ENCODE results near the gene TIGD6. TPM values are rescaled to one million over a fixed set of nuclear protein-coding genes. Genes with fewer than 3 reads are reported as not detected.

The TIGD6 gene
- total and polyA plus RNA-seq, 9 of the 15 experiments (the other 6 are each of a cell fraction or from before 2014, with no cell fraction given): 1.8 to 6.3 (median 3.9) TPM

DNA sequence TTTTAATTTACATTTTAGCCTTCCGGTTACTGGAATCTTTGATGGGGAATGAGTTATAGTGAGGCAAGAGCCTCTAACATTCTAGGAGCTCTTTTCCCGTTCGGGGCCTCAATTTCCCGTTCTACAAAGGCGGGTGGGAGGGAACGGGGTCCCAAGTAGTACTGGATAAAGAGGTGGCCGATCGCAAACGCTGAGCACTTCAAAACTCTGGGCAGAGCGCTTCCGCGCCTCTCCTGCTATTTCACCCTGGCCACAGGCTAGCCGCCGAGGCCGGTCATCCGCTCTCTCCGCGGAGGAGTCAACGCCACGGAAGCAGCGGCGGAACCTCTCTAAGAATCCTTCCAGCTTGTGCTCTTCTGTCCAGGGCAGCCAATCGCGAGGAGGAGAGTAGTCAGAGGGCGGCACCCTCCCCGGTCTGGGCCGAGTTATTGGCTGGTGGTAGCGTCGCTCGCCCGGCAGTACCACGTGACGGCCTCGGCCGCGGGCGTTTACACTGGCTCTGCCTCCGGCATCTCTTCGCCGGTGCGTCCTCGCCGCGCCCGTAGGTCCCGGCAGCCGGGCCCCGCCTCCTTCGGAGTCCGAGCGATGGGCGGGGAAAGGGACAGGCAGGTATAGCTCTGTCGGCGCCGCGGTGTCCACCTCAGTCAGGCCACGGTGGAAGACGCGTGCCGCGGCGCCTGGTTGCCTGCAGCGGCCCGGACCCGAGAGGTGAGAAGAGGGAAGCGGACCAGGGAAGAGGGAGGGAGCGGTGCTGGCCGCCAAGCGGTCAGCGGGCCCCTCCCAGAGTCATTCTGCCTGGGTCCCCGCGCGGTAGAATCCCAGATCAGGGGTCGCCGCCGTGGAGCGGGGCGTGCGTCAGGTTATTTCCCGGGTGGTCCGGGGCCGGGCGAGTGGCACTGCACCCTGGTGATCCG, 39.9 kb downstream of the TIGD6 start, which contains the start of gene SLC26A2 (continued):
- TF ChIP-seq NR2C2 (CRISPR knock-in tag; IDR thresholded peaks at IDR 0.05) (0 out of 2 replicates have a peak, but pooled peaks have one; percentile 44), NR2C2 (tag; IDR thresholded peaks at IDR 0.05) (no peak), HNRNPL (IDR thresholded peaks at IDR 0.05; ENCODE audit: low read depth, low read length) (0 out of 2 replicates have a peak, but pooled peaks have one; percentile 56), POLR2AphosphoS2 (IDR thresholded peaks at IDR 0.05; ENCODE audit: low read length) (peak; percentile 56; the same call in 1 of the 2 replicates), SRSF9 (IDR thresholded peaks at IDR 0.05; ENCODE audit: borderline replicate concordance, low read depth, low read length) (no peak), NFRKB (IDR thresholded peaks at IDR 0.05; ENCODE audit: low read depth) (peak; percentile 71; the same call in 1 of the 2 replicates), RFX7 (CRISPR knock-in tag; IDR thresholded peaks at IDR 0.05) (no peak), JUN (IDR thresholded peaks at IDR 0.05; ENCODE audit: borderline replicate concordance, low read depth, low read length) (no peak; the same call in 1 of the 2 replicates), JUN (CRISPR knock-in tag; IDR thresholded peaks at IDR 0.05; ENCODE audit: borderline replicate concordance) (peak; percentile 73; the same call in 1 of the 2 replicates), FOS (IDR thresholded peaks at IDR 0.05; ENCODE audit: extremely low read depth, insufficient read length) (peak; percentile 98), HDGF (IDR thresholded peaks at IDR 0.05) (no peak)
- TF ChIP-seq, protein P1, sequence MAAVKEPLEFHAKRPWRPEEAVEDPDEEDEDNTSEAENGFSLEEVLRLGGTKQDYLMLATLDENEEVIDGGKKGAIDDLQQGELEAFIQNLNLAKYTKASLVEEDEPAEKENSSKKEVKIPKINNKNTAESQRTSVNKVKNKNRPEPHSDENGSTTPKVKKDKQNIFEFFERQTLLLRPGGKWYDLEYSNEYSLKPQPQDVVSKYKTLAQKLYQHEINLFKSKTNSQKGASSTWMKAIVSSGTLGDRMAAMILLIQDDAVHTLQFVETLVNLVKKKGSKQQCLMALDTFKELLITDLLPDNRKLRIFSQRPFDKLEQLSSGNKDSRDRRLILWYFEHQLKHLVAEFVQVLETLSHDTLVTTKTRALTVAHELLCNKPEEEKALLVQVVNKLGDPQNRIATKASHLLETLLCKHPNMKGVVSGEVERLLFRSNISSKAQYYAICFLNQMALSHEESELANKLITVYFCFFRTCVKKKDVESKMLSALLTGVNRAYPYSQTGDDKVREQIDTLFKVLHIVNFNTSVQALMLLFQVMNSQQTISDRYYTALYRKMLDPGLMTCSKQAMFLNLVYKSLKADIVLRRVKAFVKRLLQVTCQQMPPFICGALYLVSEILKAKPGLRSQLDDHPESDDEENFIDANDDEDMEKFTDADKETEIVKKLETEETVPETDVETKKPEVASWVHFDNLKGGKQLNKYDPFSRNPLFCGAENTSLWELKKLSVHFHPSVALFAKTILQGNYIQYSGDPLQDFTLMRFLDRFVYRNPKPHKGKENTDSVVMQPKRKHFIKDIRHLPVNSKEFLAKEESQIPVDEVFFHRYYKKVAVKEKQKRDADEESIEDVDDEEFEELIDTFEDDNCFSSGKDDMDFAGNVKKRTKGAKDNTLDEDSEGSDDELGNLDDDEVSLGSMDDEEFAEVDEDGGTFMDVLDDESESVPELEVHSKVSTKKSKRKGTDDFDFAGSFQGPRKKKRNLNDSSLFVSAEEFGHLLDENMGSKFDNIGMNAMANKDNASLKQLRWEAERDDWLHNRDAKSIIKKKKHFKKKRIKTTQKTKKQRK (IDR thresholded peaks at IDR 0.05; ENCODE audit: borderline replicate concordance, low read depth, low read length): 0 out of 2 replicates have a peak, but pooled peaks have one; percentile 35
- TF ChIP-seq, protein P2, sequence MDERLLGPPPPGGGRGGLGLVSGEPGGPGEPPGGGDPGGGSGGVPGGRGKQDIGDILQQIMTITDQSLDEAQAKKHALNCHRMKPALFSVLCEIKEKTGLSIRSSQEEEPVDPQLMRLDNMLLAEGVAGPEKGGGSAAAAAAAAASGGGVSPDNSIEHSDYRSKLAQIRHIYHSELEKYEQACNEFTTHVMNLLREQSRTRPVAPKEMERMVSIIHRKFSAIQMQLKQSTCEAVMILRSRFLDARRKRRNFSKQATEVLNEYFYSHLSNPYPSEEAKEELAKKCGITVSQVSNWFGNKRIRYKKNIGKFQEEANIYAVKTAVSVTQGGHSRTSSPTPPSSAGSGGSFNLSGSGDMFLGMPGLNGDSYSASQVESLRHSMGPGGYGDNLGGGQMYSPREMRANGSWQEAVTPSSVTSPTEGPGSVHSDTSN (CRISPR knock-in tag; IDR thresholded peaks at IDR 0.05; ENCODE audit: low read depth): peak; percentile 98
- TF ChIP-seq, protein P2 (tag; conservative IDR thresholded peaks at IDR 0.05; ENCODE audit: low read depth): peak; percentile 99
